GM12872 (cell line): Measurements from ENCODE around the gene PRKAR2A.

Experiments used
- TF ChIP-seq, protein P1 (sequence below): IDR thresholded peaks from 3 replicates; pipeline ENCODE4 v1.5.1; 2011; ENCODE audit warnings: low read depth, mild to moderate bottlenecking, low read length, moderate library complexity; ENCODE audit not compliant: insufficient read depth

PRKAR2A gene

DNA sequence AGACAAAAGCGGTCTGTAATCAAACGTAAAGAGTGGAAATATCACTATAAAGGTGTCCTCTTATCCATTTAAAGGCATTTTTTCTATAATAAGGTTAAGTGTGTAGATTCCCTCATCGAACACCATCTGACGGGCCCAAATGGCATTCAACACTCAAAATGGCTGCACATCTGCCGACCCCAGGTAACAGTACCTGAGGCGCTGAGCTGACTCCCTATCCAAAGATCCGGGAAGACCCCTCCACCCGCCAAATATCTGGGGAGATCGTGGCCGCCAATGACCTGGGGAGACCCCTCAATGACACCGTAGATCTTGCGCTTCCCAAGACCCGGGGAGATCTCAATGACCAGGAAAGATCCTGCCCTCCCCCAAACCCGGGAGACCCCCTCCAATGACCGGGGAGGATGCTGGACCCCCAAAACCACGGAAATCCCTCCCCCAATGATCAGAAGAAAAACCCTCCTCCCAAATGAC lies 131.1 kb downstream of the PRKAR2A start:
- TF ChIP-seq, protein P1, sequence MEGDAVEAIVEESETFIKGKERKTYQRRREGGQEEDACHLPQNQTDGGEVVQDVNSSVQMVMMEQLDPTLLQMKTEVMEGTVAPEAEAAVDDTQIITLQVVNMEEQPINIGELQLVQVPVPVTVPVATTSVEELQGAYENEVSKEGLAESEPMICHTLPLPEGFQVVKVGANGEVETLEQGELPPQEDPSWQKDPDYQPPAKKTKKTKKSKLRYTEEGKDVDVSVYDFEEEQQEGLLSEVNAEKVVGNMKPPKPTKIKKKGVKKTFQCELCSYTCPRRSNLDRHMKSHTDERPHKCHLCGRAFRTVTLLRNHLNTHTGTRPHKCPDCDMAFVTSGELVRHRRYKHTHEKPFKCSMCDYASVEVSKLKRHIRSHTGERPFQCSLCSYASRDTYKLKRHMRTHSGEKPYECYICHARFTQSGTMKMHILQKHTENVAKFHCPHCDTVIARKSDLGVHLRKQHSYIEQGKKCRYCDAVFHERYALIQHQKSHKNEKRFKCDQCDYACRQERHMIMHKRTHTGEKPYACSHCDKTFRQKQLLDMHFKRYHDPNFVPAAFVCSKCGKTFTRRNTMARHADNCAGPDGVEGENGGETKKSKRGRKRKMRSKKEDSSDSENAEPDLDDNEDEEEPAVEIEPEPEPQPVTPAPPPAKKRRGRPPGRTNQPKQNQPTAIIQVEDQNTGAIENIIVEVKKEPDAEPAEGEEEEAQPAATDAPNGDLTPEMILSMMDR, result no peak

DNA sequence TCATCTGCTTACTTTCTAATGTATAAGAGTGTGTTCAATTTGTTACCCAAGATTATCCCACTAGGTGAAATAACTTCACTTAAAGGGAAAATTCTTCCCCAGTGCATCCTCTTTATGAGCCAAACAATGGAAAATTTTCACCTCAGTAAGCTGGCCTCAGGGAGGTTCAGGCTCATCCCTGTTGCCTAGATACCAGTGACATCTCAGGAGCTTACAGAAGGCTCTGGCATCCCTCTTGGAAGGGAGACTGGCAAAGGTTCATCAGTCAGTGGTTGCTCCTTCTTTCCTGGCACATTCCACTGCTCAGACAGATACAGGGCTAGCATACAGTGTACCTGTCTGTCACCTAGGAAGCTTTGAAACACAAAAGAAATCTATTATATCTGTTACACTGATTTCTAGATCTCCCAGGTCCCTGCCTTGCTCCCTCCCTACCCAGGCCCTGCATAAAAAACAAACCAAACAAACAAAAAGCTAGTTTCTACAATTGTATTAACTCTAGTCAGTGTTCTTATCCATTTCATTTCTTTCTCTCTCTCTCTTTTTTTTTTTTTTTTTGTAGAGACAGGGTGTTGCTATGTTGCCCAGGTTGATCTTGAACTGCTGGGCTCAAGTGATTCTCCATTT lies 132.4 kb downstream of the PRKAR2A start:
- TF ChIP-seq, protein P1, result no peak

DNA sequence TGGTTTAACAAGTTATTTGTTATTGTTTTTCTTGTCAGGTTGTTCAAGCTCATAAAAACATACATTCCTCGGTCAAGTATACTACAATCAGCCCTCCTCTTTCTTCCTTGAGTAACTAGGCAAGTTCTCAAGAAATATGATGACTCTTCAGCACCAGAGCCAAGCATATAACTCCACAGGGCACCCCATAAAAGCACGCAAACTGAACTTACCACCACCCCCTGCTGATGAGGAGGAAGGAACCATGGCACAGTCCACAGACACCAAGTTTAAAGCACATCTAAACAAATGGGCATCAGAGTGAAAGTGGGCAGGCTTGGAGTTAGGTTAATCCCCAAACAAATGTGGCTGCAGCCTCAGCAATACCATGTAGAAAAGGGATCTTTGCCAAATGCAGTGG lies 135.9 kb downstream of the PRKAR2A start:
- TF ChIP-seq, protein P1, result no peak

DNA sequence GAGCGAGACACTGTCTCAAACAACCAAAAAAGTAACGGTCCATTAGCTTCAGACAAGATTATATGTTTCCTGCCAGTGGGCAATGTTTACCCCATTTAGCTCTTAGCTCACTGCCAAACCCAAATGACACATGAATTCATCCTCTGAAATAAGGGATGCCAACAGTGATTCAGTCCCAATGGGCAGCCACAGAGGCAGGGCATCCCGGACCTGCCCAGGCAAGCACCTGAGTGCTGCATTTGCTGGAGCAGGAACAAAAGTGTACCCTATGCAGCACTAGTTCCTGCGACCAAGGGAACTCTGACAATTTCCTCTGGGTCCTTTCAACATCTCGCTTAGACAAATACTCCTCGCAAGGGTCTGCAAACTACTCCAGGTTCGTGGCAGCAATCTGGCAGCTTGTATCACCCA lies 138.6 kb downstream of the PRKAR2A start:
- TF ChIP-seq, protein P1, result no peak

DNA sequence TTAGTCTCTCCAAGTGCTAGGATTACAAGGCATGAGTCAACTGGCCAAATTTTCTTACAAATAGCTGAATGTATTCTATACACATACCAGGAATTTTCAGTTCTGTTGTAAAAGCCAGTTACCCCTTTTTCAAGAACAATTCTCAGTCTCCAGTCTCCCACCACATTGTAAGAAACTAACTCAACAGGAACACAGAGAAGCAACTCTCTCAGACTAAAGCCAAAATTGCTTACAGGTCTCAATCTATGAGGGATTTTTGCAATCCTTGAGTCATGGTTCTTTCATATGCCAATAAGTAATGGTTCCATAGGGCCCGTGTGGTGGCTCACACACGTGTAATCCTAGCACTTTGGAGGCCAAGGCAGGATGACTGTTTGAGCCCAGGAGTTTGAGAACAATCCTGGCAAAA lies 139.2 kb downstream of the PRKAR2A start:
- TF ChIP-seq, protein P1, result no peak

DNA sequence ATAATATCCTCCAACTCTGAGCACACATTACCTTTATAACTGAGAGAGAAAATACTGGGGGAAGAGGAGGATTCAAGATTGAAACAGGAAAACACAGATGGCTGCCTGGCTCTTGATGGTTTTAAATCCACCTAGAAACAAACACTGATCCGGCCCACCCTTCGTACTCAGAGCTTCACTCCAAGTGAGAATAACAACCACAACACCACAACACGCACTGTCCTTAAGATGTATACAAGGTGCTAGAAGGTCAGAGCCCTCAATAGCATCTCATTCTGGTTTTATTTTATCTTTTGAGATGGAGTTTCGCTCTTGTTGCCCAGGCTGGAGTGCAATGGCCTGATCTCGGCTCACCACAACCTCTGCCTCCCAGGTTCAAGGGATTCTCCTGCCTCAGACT lies 140.5 kb downstream of the PRKAR2A start:
- TF ChIP-seq, protein P1, result no peak

DNA sequence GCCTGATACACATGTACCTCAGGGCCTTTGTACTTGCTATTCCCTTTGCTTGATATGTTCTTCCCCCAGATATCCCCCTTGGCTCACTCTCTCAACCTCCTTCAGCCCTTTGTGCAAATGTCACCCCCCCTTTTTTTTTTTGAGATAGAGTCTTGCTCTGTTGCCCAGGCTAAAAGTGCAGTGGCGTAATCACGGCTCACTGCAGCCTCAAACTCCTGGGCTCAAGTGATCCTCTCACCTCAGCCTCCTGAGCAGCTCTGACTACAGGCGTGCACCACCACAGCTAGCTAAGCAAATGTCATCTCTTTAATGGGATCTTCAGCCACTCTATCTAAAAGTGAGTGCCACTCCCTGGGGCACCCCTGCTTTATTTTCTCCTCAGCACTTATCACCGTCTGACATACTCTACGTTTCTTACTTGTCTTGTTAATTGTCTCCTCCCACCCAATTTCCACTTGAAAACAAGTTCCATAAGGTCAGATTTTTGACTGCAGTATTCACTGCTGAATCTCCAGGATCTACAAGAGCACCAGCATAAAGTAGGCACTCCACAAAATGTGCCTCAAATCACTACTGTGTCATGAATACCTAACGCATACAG lies 145.3 kb downstream of the PRKAR2A start:
- TF ChIP-seq, protein P1, result no peak
